Limb (tissue), 2 donors: ENCODE results near the gene SMC6.

Source experiments
- DNase-seq, 2 donors: peaks; one replicate each; pipeline ENCODE4 v3.0.0-alpha.2; 2016; ENCODE audit errors: extremely low spot score in 2 of 2

Gene SMC6

DNA sequence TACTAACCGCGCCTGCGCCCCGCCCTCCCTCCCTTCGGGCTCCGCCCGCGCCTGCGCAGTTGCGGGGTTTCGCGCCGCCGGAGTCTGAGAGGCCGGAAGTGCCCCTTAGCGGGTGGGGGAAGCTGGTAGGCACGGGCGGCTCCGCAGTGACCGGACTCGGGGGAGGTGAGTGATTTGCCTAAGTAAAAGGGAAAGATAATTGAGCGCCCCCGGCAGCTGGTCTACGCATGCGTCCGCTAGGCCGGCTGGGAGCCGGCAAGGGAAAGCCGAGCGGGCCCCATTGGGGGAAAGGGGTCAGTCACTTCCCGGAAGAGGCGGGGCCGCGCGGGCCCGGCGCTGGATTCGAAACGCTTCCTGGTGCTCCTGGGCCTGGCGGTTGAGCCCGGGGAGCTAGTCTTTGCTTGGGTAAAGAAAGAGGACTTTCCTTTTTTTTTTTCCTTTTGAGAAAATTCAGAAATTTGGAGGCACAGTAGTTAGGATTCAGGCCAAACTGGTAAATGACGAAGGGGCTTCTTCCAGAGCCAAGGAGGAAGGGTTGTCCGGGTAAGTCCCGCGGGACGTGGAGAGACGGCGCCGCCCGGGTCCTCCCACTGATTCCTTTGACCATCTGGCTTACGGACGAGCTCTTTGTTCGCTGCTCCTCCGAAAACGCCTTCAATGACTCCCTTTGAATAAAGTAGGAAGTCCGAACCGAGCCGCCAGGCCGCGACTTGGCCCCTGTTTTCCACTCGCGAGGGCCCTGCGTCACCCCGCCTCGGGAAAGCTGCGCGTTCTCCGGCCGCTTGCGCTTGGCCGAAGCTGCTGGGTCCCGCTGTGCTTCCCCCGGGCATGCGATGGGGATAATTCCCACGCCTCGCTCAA, at the start of gene SMC6, which contains the start of gene GEN1:
Gene SMC6, minus strand, starts transcription at position 8 of the 861 bp plus-strand sequence. CDS start 7,864 bp downstream, outside the sequence.
Gene GEN1, plus strand, starts transcription at position 336 of the 861 bp plus-strand sequence. CDS start 5,806 bp downstream, outside the sequence.
- DNase-seq: peak; percentile 94 to 96

DNA sequence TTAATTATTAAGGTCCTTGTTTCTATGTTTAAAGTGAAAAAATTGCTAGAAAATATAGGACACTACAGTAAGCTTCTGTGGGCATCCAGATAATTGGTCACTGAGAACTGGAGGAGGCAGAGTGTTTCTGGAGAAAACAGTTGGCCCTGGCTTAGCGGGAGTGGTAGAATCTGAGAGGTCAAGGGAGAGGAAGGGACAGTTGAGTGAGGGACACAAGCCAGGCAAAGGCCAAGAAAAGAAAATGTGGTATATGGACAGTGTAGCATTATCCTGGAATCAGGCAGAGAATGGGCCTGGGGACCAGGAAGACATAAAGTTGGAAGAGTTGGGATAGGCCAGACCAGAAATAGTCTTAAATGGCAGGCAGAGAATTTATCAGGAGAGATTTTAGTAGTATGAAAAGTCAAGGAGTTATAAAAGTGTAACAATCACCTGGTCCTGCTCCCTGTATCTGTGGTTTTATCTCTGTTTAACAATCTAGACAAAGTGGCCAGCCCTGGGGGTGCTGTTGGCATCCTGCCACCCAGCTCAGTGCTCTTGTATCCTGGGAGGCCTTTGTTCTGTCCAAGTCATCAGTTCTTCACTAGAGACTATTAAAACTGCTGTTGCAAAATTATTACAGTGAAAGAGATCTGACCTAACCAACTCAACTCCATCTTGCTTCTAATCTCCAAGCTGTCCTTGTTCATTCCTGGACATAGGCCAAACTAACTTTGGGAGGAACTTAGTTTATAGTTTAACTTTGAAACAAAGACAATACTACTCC, 47.3 kb upstream of the SMC6 start:
- DNase-seq: no peak

DNA sequence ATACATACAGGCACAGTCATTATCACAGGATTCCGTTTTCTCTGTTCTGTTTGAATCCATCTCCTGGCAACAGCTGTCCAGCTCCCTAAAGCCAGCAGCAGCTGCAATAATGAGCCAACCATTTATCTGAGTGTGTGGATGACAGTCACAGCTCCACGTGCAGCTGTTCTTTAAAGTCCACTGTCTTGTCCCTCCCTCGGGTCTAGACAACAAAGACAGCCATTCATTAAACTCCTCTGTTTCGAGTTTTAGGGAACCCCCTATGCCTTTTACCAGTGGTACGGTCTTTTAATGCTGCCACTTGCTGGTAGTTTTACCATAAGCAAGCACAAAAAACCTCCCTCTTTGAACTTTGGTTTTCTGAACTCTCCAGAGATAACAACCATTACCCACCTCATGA, 46.6 kb upstream of the SMC6 start:
- peak in 1 of 2 donors; percentile 79 for DNase-seq

- DNase-seq: no peak
These were observed 45.9 kb upstream of the SMC6 start for GRCh38 chr2:17799301-17800120.

GRCh38 chr2:17798338-17798737, 44.7 kb upstream of the SMC6 start:
- DNase-seq: no peak

- no peak for DNase-seq
These were observed 41.7 kb upstream of the SMC6 start for GRCh38 chr2:17795309-17795708.

- DNase-seq: no peak
These were observed 40.3 kb upstream of the SMC6 start for GRCh38 chr2:17793803-17794354.

GRCh38 chr2:17793296-17793695, 39.7 kb upstream of the SMC6 start:
- peak in 1 of 2 donors; percentile 60 for DNase-seq

- no peak for DNase-seq
These were observed 38.9 kb upstream of the SMC6 start for GRCh38 chr2:17792515-17792914.

DNA sequence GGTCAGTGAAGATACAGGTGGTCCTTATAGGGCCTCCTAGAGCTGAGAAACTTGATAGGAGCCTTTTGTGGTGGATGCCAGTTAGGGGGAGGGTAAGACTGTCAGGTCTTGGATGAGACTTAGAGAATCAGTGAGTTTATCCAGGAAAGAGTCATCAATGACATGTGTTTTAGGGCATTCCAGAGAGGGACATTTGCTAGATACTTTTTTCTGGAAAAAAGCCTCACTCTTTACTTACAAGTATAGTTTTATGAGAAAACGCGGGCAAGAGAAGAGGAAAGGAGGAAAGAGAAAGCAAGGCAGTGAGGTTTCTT, 38.2 kb upstream of the SMC6 start:
- DNase-seq: no peak

GRCh38 chr2:17791121-17791816, 37.7 kb upstream of the SMC6 start:
- peak in 1 of 2 donors; percentile 81 for DNase-seq

GRCh38 chr2:17790536-17790935, 36.9 kb upstream of the SMC6 start:
- no peak for DNase-seq

GRCh38 chr2:17788773-17789172, 35.2 kb upstream of the SMC6 start:
- DNase-seq: no peak

- DNase-seq: no peak
These were observed 33.1 kb upstream of the SMC6 start for GRCh38 chr2:17786727-17787126.

DNA sequence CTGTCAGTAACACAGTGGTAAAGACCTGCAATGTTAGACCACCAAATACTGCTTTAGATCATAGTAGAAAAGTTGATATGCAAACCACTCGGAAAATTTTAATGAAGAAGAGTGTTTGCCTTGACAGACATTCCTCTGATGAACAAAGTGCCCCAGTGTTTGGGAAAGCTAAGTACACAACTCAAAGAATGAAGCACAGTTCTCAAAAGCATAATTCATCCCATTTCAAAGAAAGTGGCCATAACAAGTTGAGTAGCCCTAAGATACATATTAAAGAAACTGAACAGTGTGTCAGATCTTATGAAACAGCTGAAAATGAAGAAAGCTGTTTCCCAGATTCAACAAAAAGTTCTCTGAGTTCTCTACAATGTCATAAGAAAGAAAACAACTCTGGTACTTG, 27.9 kb upstream of the SMC6 start:
- no peak for DNase-seq

- DNase-seq: no peak
These were observed 26.9 kb upstream of the SMC6 start for GRCh38 chr2:17780546-17780945.

- no peak for DNase-seq
These were observed 18.9 kb upstream of the SMC6 start for GRCh38 chr2:17772532-17772931.

DNA sequence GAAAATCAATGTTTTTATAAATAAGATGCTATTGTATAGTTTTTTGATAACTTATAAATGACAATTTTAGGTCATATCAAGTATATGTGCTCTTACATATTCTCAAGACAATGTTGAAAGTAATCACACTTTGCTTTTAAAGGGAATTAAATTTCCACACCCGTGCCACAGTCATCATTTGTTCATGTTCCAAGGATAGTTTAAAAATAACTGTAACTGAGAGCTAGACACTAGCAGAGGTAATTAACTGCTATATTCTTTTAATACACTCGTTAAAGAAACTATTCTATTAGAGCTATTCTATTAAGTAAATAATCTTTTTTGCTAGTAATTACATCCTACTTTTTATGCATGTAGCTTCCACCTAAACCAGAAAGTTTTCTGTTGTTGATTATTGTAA, 18.3 kb upstream of the SMC6 start:
- DNase-seq: no peak

DNA sequence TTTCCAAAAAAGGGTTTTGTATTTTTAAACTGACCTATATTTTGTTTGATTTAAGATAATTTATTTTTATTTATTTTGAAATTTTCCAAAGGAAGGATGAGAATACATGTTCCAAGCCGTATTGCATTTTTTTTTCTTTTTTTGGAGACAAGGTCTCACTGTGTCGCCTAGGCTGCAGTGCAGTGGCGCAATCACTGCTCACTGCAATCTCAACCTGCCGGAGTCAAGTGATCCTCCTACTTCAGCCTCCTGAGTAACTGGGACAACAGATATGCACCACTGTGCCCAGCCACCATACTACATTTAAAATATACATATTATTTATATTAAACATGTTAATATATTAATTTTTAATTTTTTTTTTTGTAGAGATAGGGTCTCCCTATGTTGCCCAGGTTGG, 15.3 kb upstream of the SMC6 start:
- no peak for DNase-seq

- DNase-seq: no peak
These were observed 11.8 kb upstream of the SMC6 start for GRCh38 chr2:17765398-17765797.
